ENCODE measurements around the gene TMEM132D. TPM values are rescaled to one million over a fixed set of nuclear protein-coding genes. Genes with fewer than 3 reads are reported as not detected.

Gene TMEM132D
- total and polyA plus RNA-seq, 2 donors (not counting 3 experiments of a cell fraction or from before 2014, with no cell fraction given), result not detected

GRCh38 chr12:129851296-129851695 is 52.5 kb downstream of the TMEM132D start:
- Histone ChIP-seq H3K4me2 (ENCODE audit: insufficient read depth, low read length) (no peak overlapping the region), H4K20me1 (replicated peaks; ENCODE audit: control insufficient read depth, extremely low read depth, insufficient read depth, low read length) (no peaks in the 10 kb centered on the region), H3K79me2 (ENCODE audit: control insufficient read depth, insufficient read depth, low read length) (no peaks in the 10 kb centered on the region), H2AFZ (ENCODE audit: low read depth, low read length) (no peak overlapping the region), H3K9me1 (replicated peaks; ENCODE audit: control insufficient read depth, extremely low read depth, insufficient read depth, low read length) (no peaks in the 10 kb centered on the region), H3K9me3 (replicated peaks; ENCODE audit: control insufficient read depth, insufficient read depth, low read length) (peaks cover 8% of the 10 kb centered on the region), H3K9ac (replicated peaks; ENCODE audit: extremely low read depth, insufficient read depth, low read length) (no peak overlapping the region), H3K4me3 (replicated peaks in 1 of 3; ENCODE audit: insufficient read depth in 1 of 3, low read depth in 1 of 3, low read length in 3 of 3) (no peak overlapping the region), H3K4me1 (ENCODE audit: control insufficient read depth, extremely low read depth, insufficient read depth, low read length) (no peaks in the 10 kb centered on the region), H3K27me3 (ENCODE audit: control insufficient read depth in 2 of 2, insufficient read depth in 2 of 2, low read length in 2 of 2) (no peaks in the 10 kb centered on the region), H3K27ac (ENCODE audit: insufficient read depth, low read depth, low read length) (no peak overlapping the region), H3K36me3 (ENCODE audit: control insufficient read depth in 2 of 2, extremely low read depth in 1 of 2, insufficient read depth in 2 of 2, low read length in 2 of 2) (no peaks in the 10 kb centered on the region)
- ChIA-PET POLR2A (no interaction called here), CTCF (no interaction called here)
- intact Hi-C loops (cut with micrococcal nuclease) (no loop called here), dilution Hi-C loops (cut with MboI; ENCODE audit: extremely low pct_ligation_motif_present, low sequenced_read_pairs) (no loop called here)
- TF ChIP-seq CTCF (IDR thresholded peaks at IDR 0.05; ENCODE audit: extremely low read depth in 1 of 2, insufficient read depth in 1 of 2, low read depth in 1 of 2, low read length in 2 of 2) (no peak), EZH2 (IDR thresholded peaks at IDR 0.05; ENCODE audit: borderline replicate concordance, low read depth, low read length, severe bottlenecking) (no peak), MAX (IDR thresholded peaks at IDR 0.05; ENCODE audit: insufficient read depth, insufficient read length) (no peak), JUN (IDR thresholded peaks at IDR 0.05; ENCODE audit: borderline replicate concordance, insufficient read depth, insufficient read length, low read depth) (no peak), FOS (IDR thresholded peaks at IDR 0.05; ENCODE audit: borderline replicate concordance, insufficient read depth, low read length) (no peak)
- FAIRE-seq (no peak), DNase-seq (ENCODE audit: low read depth, low spot score) (no peak)
- BruUV-seq (replicated peaks), result no TSS peak

- POLR2A ChIA-PET, result no interaction called here
Observed at GRCh38 chr12:129848876-129849275, 54.9 kb downstream of the TMEM132D start.

More at GRCh38 chr12:129848876-129849275, 54.9 kb downstream of the TMEM132D start:
- no peaks in the 10 kb centered on the region for H4K20me1 ChIP-seq (replicated peaks; ENCODE audit: control insufficient read depth, extremely low read depth, insufficient read depth, low read length)
- H3K79me2 ChIP-seq (ENCODE audit: control insufficient read depth, insufficient read depth, low read length), result no peaks in the 10 kb centered on the region
- intact Hi-C loops (cut with micrococcal nuclease), result no loop called here
- no peak overlapping the region for H3K4me2 ChIP-seq (ENCODE audit: insufficient read depth, low read length)
- H2AFZ ChIP-seq (ENCODE audit: low read depth, low read length), result no peak overlapping the region
- BruUV-seq (replicated peaks), result no TSS peak
- no peaks in the 10 kb centered on the region for H3K36me3 ChIP-seq (ENCODE audit: control insufficient read depth in 2 of 2, extremely low read depth in 1 of 2, insufficient read depth in 2 of 2, low read length in 2 of 2)
- DNase-seq (ENCODE audit: low read depth, low spot score) (no peak), FAIRE-seq (no peak)
- dilution Hi-C loops (cut with MboI; ENCODE audit: extremely low pct_ligation_motif_present, low sequenced_read_pairs), result no loop called here
- no peak overlapping the region for H3K27ac ChIP-seq (ENCODE audit: insufficient read depth, low read depth, low read length)
- H3K9me3 ChIP-seq (replicated peaks; ENCODE audit: control insufficient read depth, insufficient read depth, low read length), result peaks cover 8% of the 10 kb centered on the region
- H3K4me1 ChIP-seq (ENCODE audit: control insufficient read depth, extremely low read depth, insufficient read depth, low read length), result no peaks in the 10 kb centered on the region
- H3K9ac ChIP-seq (replicated peaks; ENCODE audit: extremely low read depth, insufficient read depth, low read length), result no peak overlapping the region
- H3K9me1 ChIP-seq (replicated peaks; ENCODE audit: control insufficient read depth, extremely low read depth, insufficient read depth, low read length), result no peaks in the 10 kb centered on the region
- no peak for TF ChIP-seq GATA2 (IDR thresholded peaks at IDR 0.05; ENCODE audit: insufficient read depth, insufficient read length, low read depth, low read length)
- TF ChIP-seq CTCF (IDR thresholded peaks at IDR 0.05; ENCODE audit: extremely low read depth in 1 of 2, insufficient read depth in 1 of 2, low read depth in 1 of 2, low read length in 2 of 2), result no peak
- TF ChIP-seq FOS (IDR thresholded peaks at IDR 0.05; ENCODE audit: borderline replicate concordance, insufficient read depth, low read length), result no peak
- no peak for TF ChIP-seq JUN (IDR thresholded peaks at IDR 0.05; ENCODE audit: borderline replicate concordance, insufficient read depth, insufficient read length, low read depth)
- no peak for TF ChIP-seq MYC (IDR thresholded peaks at IDR 0.05; ENCODE audit: low read depth, low read length)
- TF ChIP-seq POLR2A (IDR thresholded peaks at IDR 0.05; ENCODE audit: low read depth, low read length), result no peak
- TF ChIP-seq MAX (IDR thresholded peaks at IDR 0.05; ENCODE audit: insufficient read depth, insufficient read length), result no peak
- TF ChIP-seq POLR2AphosphoS5 (IDR thresholded peaks at IDR 0.05; ENCODE audit: insufficient read depth, low read depth, low read length), result no peak
- TF ChIP-seq EZH2 (IDR thresholded peaks at IDR 0.05; ENCODE audit: borderline replicate concordance, low read depth, low read length, severe bottlenecking), result no peak
- H3K4me3 ChIP-seq (replicated peaks in 1 of 3; ENCODE audit: insufficient read depth in 1 of 3, low read depth in 1 of 3, low read length in 3 of 3), result no peak overlapping the region
- CTCF ChIA-PET, result no interaction called here
- H3K27me3 ChIP-seq (ENCODE audit: control insufficient read depth in 2 of 2, insufficient read depth in 2 of 2, low read length in 2 of 2), result no peaks in the 10 kb centered on the region
